Measurements from ENCODE around the gene IRX5.

The IRX5 gene

DNA sequence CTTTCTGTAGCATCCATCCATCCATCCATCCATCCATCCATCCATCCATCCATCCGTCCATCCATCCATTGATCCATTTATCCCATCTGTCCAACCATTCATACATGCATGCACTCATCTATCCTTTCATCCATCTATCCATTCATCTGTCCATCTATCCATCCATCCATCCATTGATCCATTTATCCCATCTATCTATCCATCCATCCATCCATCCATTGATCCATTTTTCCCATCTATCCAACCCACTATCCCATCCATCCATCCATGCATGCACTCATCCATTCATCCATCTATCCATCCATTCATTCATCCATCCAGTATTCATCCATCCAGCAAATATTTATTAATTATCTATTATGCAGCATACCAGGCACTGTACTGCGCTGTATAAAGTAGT is 34.8 kb downstream of the IRX5 start:
- Histone ChIP-seq H3K4me3 (ENCODE audit: control insufficient read depth in 1 of 7, extremely low read depth in 1 of 7, insufficient read depth in 4 of 7, low read depth in 2 of 7, low read length in 6 of 7) (no peak overlapping the region), H3K4me1 (ENCODE audit: control extremely low read depth in 1 of 4, control insufficient read depth in 4 of 4, insufficient read depth in 4 of 4, low read length in 3 of 4) (no peaks in the 10 kb centered on the region), H3K27me3 (replicated peaks in 2 of 5; ENCODE audit: control insufficient read depth in 4 of 5, insufficient read depth in 5 of 5, low read length in 4 of 5) (no peaks in the 10 kb centered on the region), H3K27ac (ENCODE audit: insufficient read depth in 1 of 2, low read depth in 1 of 2, low read length in 2 of 2, poor library complexity in 1 of 2, severe bottlenecking in 2 of 2) (no peak overlapping the region), H3K9me3 (ENCODE audit: control extremely low read depth in 1 of 5, control insufficient read depth in 4 of 5, insufficient read depth in 2 of 5, low read depth in 1 of 5, low read length in 4 of 5) (no peaks in the 10 kb centered on the region), H3K36me3 (ENCODE audit: control insufficient read depth in 4 of 4, insufficient read depth in 4 of 4, low read length in 3 of 4) (no peaks in the 10 kb centered on the region)
- 100% methylated on average over 1 of the region's 2 CpGs for WGBS (ENCODE audit: insufficient coverage)
- POLR2A ChIA-PET: no interaction called here
- CTCF ChIA-PET: no interaction called here
- no peak for DNase-seq

DNA sequence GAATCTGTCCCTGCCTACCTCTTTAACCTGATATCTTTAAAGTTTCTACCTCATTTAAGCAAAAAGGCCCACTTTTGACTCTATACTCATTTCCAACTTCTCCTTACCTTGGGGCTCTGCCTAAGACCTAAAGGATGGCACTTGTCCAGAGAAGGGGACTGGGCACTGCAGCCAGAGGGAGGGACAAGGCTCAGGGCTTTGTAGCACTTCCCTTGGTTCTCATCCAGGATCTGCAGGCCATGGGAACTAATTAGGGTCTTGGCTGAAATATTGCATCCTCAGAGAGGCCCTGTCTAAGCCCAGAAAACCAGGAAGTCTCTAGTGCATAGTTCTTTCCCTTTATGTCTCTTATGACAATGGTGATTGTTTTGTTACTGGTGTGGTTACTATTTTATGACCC is 37.3 kb downstream of the IRX5 start:
- no peaks in the 10 kb centered on the region for H3K36me3 ChIP-seq (ENCODE audit: control insufficient read depth in 4 of 4, insufficient read depth in 4 of 4, low read length in 3 of 4)
- DNase-seq: no peak
- ChIA-PET POLR2A (no interaction called here), CTCF (interaction anchor here (1.0 kb wide), 1 partner anchor 1432 kb away, joined by 3 read pairs; no protein-coding TSS in a partner anchor)
- no peak overlapping the region for H3K4me3 ChIP-seq (ENCODE audit: control insufficient read depth in 1 of 7, extremely low read depth in 1 of 7, insufficient read depth in 4 of 7, low read depth in 2 of 7, low read length in 6 of 7)
- H3K27me3 ChIP-seq (replicated peaks in 2 of 5; ENCODE audit: control insufficient read depth in 4 of 5, insufficient read depth in 5 of 5, low read length in 4 of 5): no peaks in the 10 kb centered on the region
- no peak overlapping the region for H3K27ac ChIP-seq (ENCODE audit: insufficient read depth in 1 of 2, low read depth in 1 of 2, low read length in 2 of 2, poor library complexity in 1 of 2, severe bottlenecking in 2 of 2)
- no peaks in the 10 kb centered on the region for H3K9me3 ChIP-seq (ENCODE audit: control extremely low read depth in 1 of 5, control insufficient read depth in 4 of 5, insufficient read depth in 2 of 5, low read depth in 1 of 5, low read length in 4 of 5)
- H3K4me1 ChIP-seq (ENCODE audit: control extremely low read depth in 1 of 4, control insufficient read depth in 4 of 4, insufficient read depth in 4 of 4, low read length in 3 of 4): no peaks in the 10 kb centered on the region

DNA sequence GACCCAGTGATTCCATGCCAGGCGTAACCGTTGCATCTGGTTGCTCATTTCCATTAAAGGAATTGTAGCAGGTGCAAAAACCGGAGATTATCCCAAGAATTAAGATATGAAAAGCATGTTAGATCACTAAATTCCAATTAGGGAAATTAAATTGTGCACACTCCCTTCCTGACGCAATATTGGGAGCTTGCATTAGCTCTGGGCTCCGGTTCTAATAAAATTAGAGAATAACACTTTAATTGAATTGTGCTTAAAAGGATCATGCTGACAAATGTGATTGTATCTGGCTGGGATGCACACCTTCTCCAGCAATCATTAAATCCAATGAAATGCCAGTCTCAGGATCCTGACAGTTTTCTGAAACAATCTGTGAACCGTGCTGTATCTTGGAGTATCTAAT is 38.1 kb downstream of the IRX5 start:
- H3K9me3 ChIP-seq (ENCODE audit: control extremely low read depth in 1 of 5, control insufficient read depth in 4 of 5, insufficient read depth in 2 of 5, low read depth in 1 of 5, low read length in 4 of 5): no peaks in the 10 kb centered on the region
- H3K4me3 ChIP-seq (ENCODE audit: control insufficient read depth in 1 of 7, extremely low read depth in 1 of 7, insufficient read depth in 4 of 7, low read depth in 2 of 7, low read length in 6 of 7): no peak overlapping the region
- no peak overlapping the region for H3K27ac ChIP-seq (ENCODE audit: insufficient read depth in 1 of 2, low read depth in 1 of 2, low read length in 2 of 2, poor library complexity in 1 of 2, severe bottlenecking in 2 of 2)
- no peak for DNase-seq
- CTCF ChIA-PET: interaction anchor here (1.0 kb wide), 1 partner anchor 1433 kb away, joined by 3 read pairs; no protein-coding TSS in a partner anchor
- no peaks in the 10 kb centered on the region for H3K36me3 ChIP-seq (ENCODE audit: control insufficient read depth in 4 of 4, insufficient read depth in 4 of 4, low read length in 3 of 4)
- H3K4me1 ChIP-seq (ENCODE audit: control extremely low read depth in 1 of 4, control insufficient read depth in 4 of 4, insufficient read depth in 4 of 4, low read length in 3 of 4): peaks cover 0 to 2% (median 0%) of the 10 kb centered on the region in 4 experiments
- POLR2A ChIA-PET: no interaction called here
- H3K27me3 ChIP-seq (replicated peaks in 2 of 5; ENCODE audit: control insufficient read depth in 4 of 5, insufficient read depth in 5 of 5, low read length in 4 of 5): no peaks in the 10 kb centered on the region
- WGBS (ENCODE audit: insufficient coverage): 97% methylated on average over 5 of the region's 6 CpGs

DNA sequence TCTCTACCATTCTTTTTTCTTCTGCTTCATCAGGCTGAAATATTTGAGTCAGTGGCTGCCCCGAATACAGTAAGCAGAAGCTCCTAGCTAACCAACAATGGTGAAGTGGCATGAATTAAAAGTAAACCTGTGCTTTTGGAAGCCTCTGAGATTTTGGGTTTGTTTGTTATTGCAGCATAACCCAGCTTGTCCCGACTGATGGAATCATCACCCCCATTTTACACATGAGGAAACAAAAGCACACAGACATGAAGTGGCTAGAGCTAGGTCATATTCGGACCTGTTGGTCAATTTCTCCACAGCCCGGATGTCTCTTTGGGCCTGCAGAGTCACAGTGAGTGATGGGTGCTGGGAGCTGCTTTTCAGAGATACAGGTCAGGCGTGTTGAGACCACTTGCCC is 39.4 kb downstream of the IRX5 start:
- 100% methylated on average over 2 of the region's 5 CpGs for WGBS (ENCODE audit: insufficient coverage)
- ChIA-PET POLR2A (no interaction called here), CTCF (no interaction called here)
- no peaks in the 10 kb centered on the region for H3K27me3 ChIP-seq (replicated peaks in 2 of 5; ENCODE audit: control insufficient read depth in 4 of 5, insufficient read depth in 5 of 5, low read length in 4 of 5)
- no peak overlapping the region for H3K27ac ChIP-seq (ENCODE audit: insufficient read depth in 1 of 2, low read depth in 1 of 2, low read length in 2 of 2, poor library complexity in 1 of 2, severe bottlenecking in 2 of 2)
- no peak for DNase-seq
- peaks cover 0 to 2% (median 0%) of the 10 kb centered on the region in 5 experiments for H3K9me3 ChIP-seq (ENCODE audit: control extremely low read depth in 1 of 5, control insufficient read depth in 4 of 5, insufficient read depth in 2 of 5, low read depth in 1 of 5, low read length in 4 of 5)
- no peaks in the 10 kb centered on the region for H3K36me3 ChIP-seq (ENCODE audit: control insufficient read depth in 4 of 4, insufficient read depth in 4 of 4, low read length in 3 of 4)
- H3K4me1 ChIP-seq (ENCODE audit: control extremely low read depth in 1 of 4, control insufficient read depth in 4 of 4, insufficient read depth in 4 of 4, low read length in 3 of 4): peaks cover 0 to 7% (median 0%) of the 10 kb centered on the region in 4 experiments
- H3K4me3 ChIP-seq (ENCODE audit: control insufficient read depth in 1 of 7, extremely low read depth in 1 of 7, insufficient read depth in 4 of 7, low read depth in 2 of 7, low read length in 6 of 7): no peak overlapping the region

DNA sequence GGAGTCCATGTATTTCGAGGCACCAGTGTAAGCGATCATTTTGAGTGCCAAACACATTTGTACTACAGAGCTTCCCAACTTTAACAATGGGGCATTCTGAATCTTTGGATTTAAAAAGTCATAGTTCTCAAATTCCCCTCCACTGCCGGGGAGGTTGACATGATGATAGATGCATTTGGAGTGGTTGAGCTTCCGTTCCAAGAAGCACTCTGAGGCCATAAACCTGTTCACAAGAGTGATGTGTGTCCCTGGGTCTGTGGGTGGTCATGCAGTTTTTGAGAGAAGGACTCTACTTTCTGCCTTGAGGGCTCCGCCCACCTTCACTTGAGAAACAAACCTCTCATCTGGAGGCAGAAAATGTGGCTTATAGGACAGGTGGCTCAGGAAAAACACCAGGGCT is 43.7 kb downstream of the IRX5 start:
- CTCF ChIA-PET: no interaction called here
- H3K27ac ChIP-seq (ENCODE audit: insufficient read depth in 1 of 2, low read depth in 1 of 2, low read length in 2 of 2, poor library complexity in 1 of 2, severe bottlenecking in 2 of 2): no peak overlapping the region
- peaks cover 0 to 2% (median 0%) of the 10 kb centered on the region in 5 experiments for H3K9me3 ChIP-seq (ENCODE audit: control extremely low read depth in 1 of 5, control insufficient read depth in 4 of 5, insufficient read depth in 2 of 5, low read depth in 1 of 5, low read length in 4 of 5)
- peak in 2 of 3 donors; percentile 7 to 30 for DNase-seq
- POLR2A ChIA-PET: no interaction called here
- H3K27me3 ChIP-seq (replicated peaks in 2 of 5; ENCODE audit: control insufficient read depth in 4 of 5, insufficient read depth in 5 of 5, low read length in 4 of 5): no peaks in the 10 kb centered on the region
- no peaks in the 10 kb centered on the region for H3K36me3 ChIP-seq (ENCODE audit: control insufficient read depth in 4 of 4, insufficient read depth in 4 of 4, low read length in 3 of 4)
- 48% methylated on average over 2 of the region's 5 CpGs for WGBS (ENCODE audit: insufficient coverage)
- no peak overlapping the region for H3K4me3 ChIP-seq (ENCODE audit: control insufficient read depth in 1 of 7, extremely low read depth in 1 of 7, insufficient read depth in 4 of 7, low read depth in 2 of 7, low read length in 6 of 7)
- peaks cover 0 to 25% (median 4%) of the 10 kb centered on the region in 4 experiments for H3K4me1 ChIP-seq (ENCODE audit: control extremely low read depth in 1 of 4, control insufficient read depth in 4 of 4, insufficient read depth in 4 of 4, low read length in 3 of 4)

DNA sequence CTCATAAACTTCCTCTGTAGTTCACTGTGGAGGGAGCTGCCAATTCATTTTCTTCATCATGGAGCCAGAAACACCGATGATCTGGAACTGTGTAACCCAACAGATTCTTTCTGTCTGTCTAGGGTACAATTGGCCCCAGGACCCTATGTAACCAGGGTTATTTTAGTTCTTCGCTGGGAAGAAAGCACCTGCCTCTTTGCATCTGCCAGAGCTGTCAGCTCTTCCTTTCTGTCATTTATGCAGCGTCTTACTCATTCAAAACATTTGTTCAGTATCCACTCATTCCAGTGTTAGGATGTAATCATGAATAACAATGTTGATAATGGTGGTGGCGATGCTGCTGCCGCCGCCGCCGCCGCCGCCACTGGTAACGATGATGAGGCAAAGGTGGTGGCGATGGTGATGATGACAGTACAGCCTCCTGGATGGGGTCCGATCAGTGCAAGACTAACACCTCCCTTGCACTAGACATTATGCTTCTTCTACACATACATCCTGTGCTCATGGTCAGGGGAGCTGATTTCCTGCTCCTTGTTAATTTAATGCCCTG is 46.1 kb downstream of the IRX5 start:
- Histone ChIP-seq H3K4me3 (ENCODE audit: control insufficient read depth in 1 of 7, extremely low read depth in 1 of 7, insufficient read depth in 4 of 7, low read depth in 2 of 7, low read length in 6 of 7) (no peak overlapping the region), H3K27ac (ENCODE audit: insufficient read depth in 1 of 2, low read depth in 1 of 2, low read length in 2 of 2, poor library complexity in 1 of 2, severe bottlenecking in 2 of 2) (no peak overlapping the region), H3K4me1 (ENCODE audit: control extremely low read depth in 1 of 4, control insufficient read depth in 4 of 4, insufficient read depth in 4 of 4, low read length in 3 of 4) (peaks cover 0 to 25% (median 4%) of the 10 kb centered on the region in 4 experiments), H3K9me3 (ENCODE audit: control extremely low read depth in 1 of 5, control insufficient read depth in 4 of 5, insufficient read depth in 2 of 5, low read depth in 1 of 5, low read length in 4 of 5) (peaks cover 0 to 2% (median 0%) of the 10 kb centered on the region in 5 experiments), H3K36me3 (ENCODE audit: control insufficient read depth in 4 of 4, insufficient read depth in 4 of 4, low read length in 3 of 4) (no peaks in the 10 kb centered on the region), H3K27me3 (replicated peaks in 2 of 5; ENCODE audit: control insufficient read depth in 4 of 5, insufficient read depth in 5 of 5, low read length in 4 of 5) (no peaks in the 10 kb centered on the region)
- CTCF ChIA-PET: interaction anchor here (0.8 kb wide), 1 partner anchor 21 kb away, joined by 3 read pairs; no protein-coding TSS in a partner anchor
- no peak for DNase-seq
- POLR2A ChIA-PET: interaction anchor here (1.6 kb wide), 1 partner anchor 11 kb away, joined by 6 read pairs; no protein-coding TSS in a partner anchor
- 90% methylated on average over 9 of the region's 13 CpGs for WGBS (ENCODE audit: insufficient coverage)

DNA sequence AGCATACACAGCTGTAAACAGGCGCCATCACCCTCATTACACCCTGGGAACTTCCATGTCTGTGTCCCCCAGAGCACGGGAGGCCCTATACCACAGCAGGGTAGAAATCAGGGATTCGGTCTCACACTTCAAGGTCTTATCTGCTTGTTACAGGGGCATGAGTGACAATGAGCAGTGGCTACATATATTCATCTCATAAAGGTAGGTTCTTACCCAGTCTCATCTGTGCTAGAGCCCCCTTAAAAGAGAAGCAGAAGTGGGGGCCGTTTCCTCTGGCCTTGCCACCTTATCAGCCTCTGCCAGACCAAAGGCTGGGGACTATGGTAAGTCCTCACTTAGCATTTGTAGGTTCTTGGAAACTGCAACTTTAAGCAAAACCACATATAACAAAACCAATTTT is 46.5 kb downstream of the IRX5 start:
- H3K27ac ChIP-seq (ENCODE audit: insufficient read depth in 1 of 2, low read depth in 1 of 2, low read length in 2 of 2, poor library complexity in 1 of 2, severe bottlenecking in 2 of 2): peak overlapping the region in 1 of 2 experiments; percentile 7
- H3K27me3 ChIP-seq (replicated peaks in 2 of 5; ENCODE audit: control insufficient read depth in 4 of 5, insufficient read depth in 5 of 5, low read length in 4 of 5): no peaks in the 10 kb centered on the region
- DNase-seq: peak; percentile 14 to 82 (median 62)
- ChIA-PET CTCF (interaction anchor here (0.8 kb wide), 1 partner anchor 22 kb away, joined by 3 read pairs; no protein-coding TSS in a partner anchor), POLR2A (interaction anchor here (1.6 kb wide), 1 partner anchor 11 kb away, joined by 6 read pairs; no protein-coding TSS in a partner anchor)
- peaks cover 0 to 25% (median 4%) of the 10 kb centered on the region in 4 experiments for H3K4me1 ChIP-seq (ENCODE audit: control extremely low read depth in 1 of 4, control insufficient read depth in 4 of 4, insufficient read depth in 4 of 4, low read length in 3 of 4)
- 48% methylated on average over 3 of the region's 4 CpGs for WGBS (ENCODE audit: insufficient coverage)
- peaks cover 0 to 2% (median 0%) of the 10 kb centered on the region in 5 experiments for H3K9me3 ChIP-seq (ENCODE audit: control extremely low read depth in 1 of 5, control insufficient read depth in 4 of 5, insufficient read depth in 2 of 5, low read depth in 1 of 5, low read length in 4 of 5)
- H3K36me3 ChIP-seq (ENCODE audit: control insufficient read depth in 4 of 4, insufficient read depth in 4 of 4, low read length in 3 of 4): no peaks in the 10 kb centered on the region
- peak overlapping the region in 1 of 7 experiments; percentile 34 for H3K4me3 ChIP-seq (ENCODE audit: control insufficient read depth in 1 of 7, extremely low read depth in 1 of 7, insufficient read depth in 4 of 7, low read depth in 2 of 7, low read length in 6 of 7)

All from common myeloid progenitor, CD34-positive (primary cell).